Measurements from ENCODE around the gene LRRC30. TPM values are rescaled to one million over a fixed set of nuclear protein-coding genes. Genes with fewer than 3 reads are reported as not detected.
"Not testable (repeated sequence)": the region's sequence is repeated elsewhere in the genome, so short reads cannot be mapped to it uniquely, and the experiment has no call there.

Gene LRRC30
- polyA plus RNA-seq, 1 donor (not counting 4 experiments of a cell fraction or from before 2014, with no cell fraction given): not detected

- no peak overlapping the region for H3K4me3 ChIP-seq (ENCODE audit: control insufficient read depth in 2 of 3, extremely low read depth in 1 of 3, insufficient read depth in 2 of 3, low read depth in 1 of 3, low read length in 3 of 3)
- no peak overlapping the region for H2AFZ ChIP-seq (ENCODE audit: control insufficient read depth, low read length)
- H3K27ac ChIP-seq (ENCODE audit: control insufficient read depth, insufficient read depth, low read length): no peak overlapping the region
- H3K36me3 ChIP-seq (ENCODE audit: control insufficient read depth in 2 of 2, extremely low read depth in 1 of 2, insufficient read depth in 2 of 2, low read length in 2 of 2): no peaks in the 10 kb centered on the region
- H4K20me1 ChIP-seq (ENCODE audit: control insufficient read depth, extremely low read depth, insufficient read depth, low read length): no peaks in the 10 kb centered on the region
- FAIRE-seq (no peak), DNase-seq (ENCODE audit: low read depth, low spot score) (no peak)
- no peaks in the 10 kb centered on the region for H3K9me1 ChIP-seq (ENCODE audit: control insufficient read depth, extremely low read depth, insufficient read depth, low read length)
- no peak overlapping the region for H3K4me2 ChIP-seq (ENCODE audit: control insufficient read depth, extremely low read depth, insufficient read depth, low read depth, low read length)
- H3K79me2 ChIP-seq (ENCODE audit: control insufficient read depth, insufficient read depth, low read length): no peaks in the 10 kb centered on the region
- H3K4me1 ChIP-seq (ENCODE audit: control insufficient read depth, extremely low read depth, insufficient read depth, low read length): no peaks in the 10 kb centered on the region
- H3K9me3 ChIP-seq (ENCODE audit: control insufficient read depth, low read depth, low read length): no peaks in the 10 kb centered on the region
- H3K27me3 ChIP-seq (ENCODE audit: control insufficient read depth, extremely low read depth, insufficient read depth, low read length): peaks cover 3% of the 10 kb centered on the region
- H3K9ac ChIP-seq (ENCODE audit: control insufficient read depth, extremely low read depth, insufficient read depth, low read length): no peak overlapping the region
- TF ChIP-seq EZH2 (IDR thresholded peaks at IDR 0.05; ENCODE audit: low read length) (no peak), CTCF (optimal IDR thresholded peaks at IDR 0.05 in 1 of 3, IDR thresholded peaks at IDR 0.05 in 1 of 3, conservative IDR thresholded peaks at IDR 0.05 in 1 of 3; ENCODE audit: extremely low read depth in 1 of 3, insufficient read depth in 2 of 3, low read length in 3 of 3) (no peak)
- dilution Hi-C loops (cut with MboI; ENCODE audit: extremely low pct_ligation_motif_present, low sequenced_read_pairs): no loop called here
Measured at GRCh38 chr18:7201096-7201495, 29.8 kb upstream of the LRRC30 start.

GRCh38 chr18:7202169-7202568 lies 28.7 kb upstream of the LRRC30 start:
- Histone ChIP-seq H2AFZ (ENCODE audit: control insufficient read depth, low read length) (no peak overlapping the region), H3K27me3 (ENCODE audit: control insufficient read depth, extremely low read depth, insufficient read depth, low read length) (peaks cover 3% of the 10 kb centered on the region), H3K4me2 (ENCODE audit: control insufficient read depth, extremely low read depth, insufficient read depth, low read depth, low read length) (no peak overlapping the region), H3K36me3 (ENCODE audit: control insufficient read depth in 2 of 2, extremely low read depth in 1 of 2, insufficient read depth in 2 of 2, low read length in 2 of 2) (no peaks in the 10 kb centered on the region), H3K9me3 (ENCODE audit: control insufficient read depth, low read depth, low read length) (no peaks in the 10 kb centered on the region), H3K79me2 (ENCODE audit: control insufficient read depth, insufficient read depth, low read length) (no peaks in the 10 kb centered on the region), H3K9me1 (ENCODE audit: control insufficient read depth, extremely low read depth, insufficient read depth, low read length) (no peaks in the 10 kb centered on the region), H3K9ac (ENCODE audit: control insufficient read depth, extremely low read depth, insufficient read depth, low read length) (no peak overlapping the region), H3K27ac (ENCODE audit: control insufficient read depth, insufficient read depth, low read length) (no peak overlapping the region), H4K20me1 (ENCODE audit: control insufficient read depth, extremely low read depth, insufficient read depth, low read length) (no peaks in the 10 kb centered on the region), H3K4me1 (ENCODE audit: control insufficient read depth, extremely low read depth, insufficient read depth, low read length) (no peaks in the 10 kb centered on the region), H3K4me3 (ENCODE audit: control insufficient read depth in 2 of 3, extremely low read depth in 1 of 3, insufficient read depth in 2 of 3, low read depth in 1 of 3, low read length in 3 of 3) (no peak overlapping the region)
- DNase-seq (ENCODE audit: low read depth, low spot score) (no peak), FAIRE-seq (no peak)
- TF ChIP-seq EZH2 (IDR thresholded peaks at IDR 0.05; ENCODE audit: low read length): no peak
- TF ChIP-seq CTCF (optimal IDR thresholded peaks at IDR 0.05 in 1 of 3, IDR thresholded peaks at IDR 0.05 in 1 of 3, conservative IDR thresholded peaks at IDR 0.05 in 1 of 3; ENCODE audit: extremely low read depth in 1 of 3, insufficient read depth in 2 of 3, low read length in 3 of 3): no peak
- dilution Hi-C loops (cut with MboI; ENCODE audit: extremely low pct_ligation_motif_present, low sequenced_read_pairs): no loop called here

- H3K9me3 ChIP-seq (ENCODE audit: control insufficient read depth, low read depth, low read length); H3K4me2 ChIP-seq (ENCODE audit: control insufficient read depth, extremely low read depth, insufficient read depth, low read depth, low read length); H3K4me3 ChIP-seq (ENCODE audit: control insufficient read depth in 2 of 3, extremely low read depth in 1 of 3, insufficient read depth in 2 of 3, low read depth in 1 of 3, low read length in 3 of 3); H3K27ac ChIP-seq (ENCODE audit: control insufficient read depth, insufficient read depth, low read length); DNase-seq (ENCODE audit: low read depth, low spot score); FAIRE-seq; H3K36me3 ChIP-seq (ENCODE audit: control insufficient read depth in 2 of 2, extremely low read depth in 1 of 2, insufficient read depth in 2 of 2, low read length in 2 of 2); H4K20me1 ChIP-seq (ENCODE audit: control insufficient read depth, extremely low read depth, insufficient read depth, low read length); H3K79me2 ChIP-seq (ENCODE audit: control insufficient read depth, insufficient read depth, low read length); H2AFZ ChIP-seq (ENCODE audit: control insufficient read depth, low read length); H3K4me1 ChIP-seq (ENCODE audit: control insufficient read depth, extremely low read depth, insufficient read depth, low read length); H3K9ac ChIP-seq (ENCODE audit: control insufficient read depth, extremely low read depth, insufficient read depth, low read length); H3K27me3 ChIP-seq (ENCODE audit: control insufficient read depth, extremely low read depth, insufficient read depth, low read length); H3K9me1 ChIP-seq (ENCODE audit: control insufficient read depth, extremely low read depth, insufficient read depth, low read length); dilution Hi-C loops (cut with MboI; ENCODE audit: extremely low pct_ligation_motif_present, low sequenced_read_pairs): not testable (repeated sequence)
Measured at GRCh38 chr18:7203601-7204000, 27.3 kb upstream of the LRRC30 start.

Data from keratinocyte (primary cell).